HUES6 (cell line): ENCODE measurements around the gene PMVK.

Experiments
- H3K27ac ChIP-seq: 2 replicates; pipeline ENCODE4 v1.7.0; 2013; ENCODE audit warnings: low read depth, mild to moderate bottlenecking, low read length, inconsistent platforms
- H3K27me3 ChIP-seq: 2 replicates; pipeline ENCODE4 v1.6.1; 2013; ENCODE audit warnings: low read length; ENCODE audit not compliant: control insufficient read depth, insufficient read depth
- H3K36me3 ChIP-seq: 2 replicates; pipeline ENCODE4 v1.6.1; 2013; ENCODE audit warnings: low read length; ENCODE audit not compliant: control insufficient read depth, insufficient read depth
- H3K4me1 ChIP-seq: 2 replicates; pipeline ENCODE4 v1.6.1; 2013; ENCODE audit warnings: low read length; ENCODE audit not compliant: control insufficient read depth, insufficient read depth
- H3K4me3 ChIP-seq: 2 replicates; pipeline ENCODE4 v1.5.1; 2013; ENCODE audit warnings: low read depth, low read length
- H3K9ac ChIP-seq: one replicate; pipeline ENCODE4 v1.6.1; 2013; ENCODE audit warnings: mild to moderate bottlenecking, low read length
- H3K9me3 ChIP-seq: 2 replicates; pipeline ENCODE4 v1.6.1; 2013; ENCODE audit warnings: low read depth, low read length; ENCODE audit not compliant: control insufficient read depth, insufficient read depth

The PMVK gene

GRCh38 chr1:154973344-154974101 is 37.0 kb upstream of the PMVK start:
- H3K4me3 ChIP-seq = peak overlapping the region; percentile 82
- H3K27me3 ChIP-seq = no peaks in the 10 kb centered on the region
- peak overlapping the region; percentile 95 for H3K27ac ChIP-seq
- H3K9ac ChIP-seq = peak overlapping the region; percentile 90
- H3K36me3 ChIP-seq = peaks cover 15% of the 10 kb centered on the region
- peaks cover 28% of the 10 kb centered on the region for H3K4me1 ChIP-seq
- H3K9me3 ChIP-seq = no peaks in the 10 kb centered on the region

- peak overlapping the region; percentile 95 for H3K27ac ChIP-seq
- H3K9ac ChIP-seq = peak overlapping the region; percentile 90
- H3K36me3 ChIP-seq = peaks cover 15% of the 10 kb centered on the region
- peaks cover 29% of the 10 kb centered on the region for H3K4me1 ChIP-seq
- peak overlapping the region; percentile 82 for H3K4me3 ChIP-seq
- H3K9me3 ChIP-seq = no peaks in the 10 kb centered on the region
- H3K27me3 ChIP-seq = no peaks in the 10 kb centered on the region
Measured at GRCh38 chr1:154972517-154973343, 36.2 kb upstream of the PMVK start.

DNA sequence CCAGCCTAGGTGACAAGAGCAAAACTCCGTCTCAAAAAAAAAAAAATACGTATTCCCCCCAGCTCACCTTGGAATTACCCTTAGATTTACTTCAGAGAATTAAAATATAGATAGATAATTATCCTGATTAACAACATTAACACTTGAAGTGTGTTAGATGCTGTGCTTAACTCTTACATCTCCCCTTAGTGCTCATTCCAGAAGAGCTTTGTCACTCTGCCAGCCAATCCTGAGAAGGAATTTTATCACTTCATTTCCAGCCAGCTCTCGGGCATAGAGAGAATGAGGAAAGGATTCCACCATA is 35.6 kb upstream of the PMVK start:
- Histone ChIP-seq H3K9ac (peak overlapping the region; percentile 90), H3K9me3 (no peaks in the 10 kb centered on the region), H3K27me3 (no peaks in the 10 kb centered on the region), H3K27ac (peak overlapping the region; percentile 95), H3K4me1 (peaks cover 29% of the 10 kb centered on the region), H3K4me3 (peak overlapping the region; percentile 82), H3K36me3 (peaks cover 16% of the 10 kb centered on the region)

DNA sequence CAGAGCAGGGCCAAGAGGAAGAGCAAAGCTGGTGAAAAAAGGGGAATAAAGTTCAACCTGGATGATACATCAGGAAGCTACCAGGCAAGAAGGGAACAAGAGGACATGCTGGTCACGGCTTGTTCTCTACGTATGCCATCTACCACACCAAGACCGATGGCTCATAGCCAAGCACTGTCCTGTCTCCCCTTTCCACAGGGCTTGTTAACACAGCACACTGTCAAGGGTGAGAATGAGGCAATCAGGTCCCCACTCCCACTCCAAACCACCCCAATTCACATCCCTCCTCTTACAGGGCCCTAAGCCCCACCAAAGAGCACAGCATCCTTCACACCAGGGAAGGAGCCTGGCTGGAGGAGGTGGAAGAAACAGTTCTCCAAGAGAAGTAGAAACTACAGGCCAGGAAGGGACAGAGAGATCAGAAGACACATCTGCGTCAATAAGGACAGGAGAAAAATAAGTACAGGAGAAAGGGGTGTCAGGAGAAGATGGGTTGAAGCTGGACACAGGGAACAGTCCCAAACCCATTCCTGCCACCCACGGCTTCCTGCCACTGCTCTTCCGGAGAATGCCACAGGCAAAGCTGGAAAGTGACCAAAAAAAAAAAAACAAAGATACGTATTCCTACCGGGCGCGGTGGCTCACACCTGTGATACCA is 35.0 kb upstream of the PMVK start:
- Histone ChIP-seq H3K4me3 (peak overlapping the region; percentile 65), H3K9me3 (no peaks in the 10 kb centered on the region), H3K4me1 (peaks cover 29% of the 10 kb centered on the region), H3K36me3 (peaks cover 23% of the 10 kb centered on the region), H3K27me3 (no peaks in the 10 kb centered on the region), H3K27ac (peak overlapping the region; percentile 95), H3K9ac (peak overlapping the region; percentile 90)

GRCh38 chr1:154970631-154971340 is 34.3 kb upstream of the PMVK start, which contains the start of gene SHC1:
TSS of gene SHC1 (minus strand) at chr1:154970747. CDS start at chr1:154970526, 221 bp downstream.
- Histone ChIP-seq H3K9ac (peak within 1 kb of the TSS; percentile 90), H3K27me3 (no peaks in the 10 kb centered on the region), H3K4me1 (peaks cover 23% of the 10 kb centered on the region), H3K9me3 (no peaks in the 10 kb centered on the region), H3K27ac (peak within 1 kb of the TSS; percentile 95), H3K36me3 (peaks cover 30% of the 10 kb centered on the region), H3K4me3 (peak within 1 kb of the TSS; percentile 65)

DNA sequence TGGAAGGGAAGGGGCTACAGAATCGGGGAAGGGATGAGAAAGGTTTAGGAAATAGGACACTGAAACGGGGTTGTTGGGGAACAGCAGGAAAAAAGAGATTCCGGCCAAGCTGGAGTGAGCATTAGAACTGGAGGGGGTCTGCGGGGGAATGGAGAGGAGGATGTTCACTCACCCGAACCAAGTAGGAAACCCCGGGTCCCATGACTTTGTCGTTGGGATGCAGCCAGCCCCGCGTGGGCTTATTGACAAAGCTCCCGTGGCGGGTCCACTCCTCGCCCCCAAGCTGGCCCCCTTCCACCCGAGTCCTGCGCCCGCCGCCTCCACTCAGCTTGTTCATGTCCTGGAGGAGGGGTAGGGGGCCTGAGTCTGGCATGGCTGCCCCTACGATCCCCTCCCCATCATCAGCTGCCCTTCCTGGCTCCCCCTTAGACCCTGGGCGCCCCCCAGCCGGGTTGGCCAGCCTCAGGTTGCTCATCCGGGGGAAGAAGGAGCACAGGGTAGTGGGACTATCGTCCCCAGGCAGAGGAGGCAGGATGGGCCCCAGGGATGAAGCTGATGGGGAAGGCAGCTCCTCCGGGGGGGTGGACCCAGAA is 33.4 kb upstream of the PMVK start:
- H3K4me3 ChIP-seq = peak overlapping the region; percentile 65
- H3K9ac ChIP-seq = peak overlapping the region; percentile 90
- H3K36me3 ChIP-seq = peaks cover 37% of the 10 kb centered on the region
- H3K9me3 ChIP-seq = no peaks in the 10 kb centered on the region
- H3K4me1 ChIP-seq = peaks cover 23% of the 10 kb centered on the region
- peak overlapping the region; percentile 95 for H3K27ac ChIP-seq
- no peaks in the 10 kb centered on the region for H3K27me3 ChIP-seq

- H3K9me3 ChIP-seq = no peaks in the 10 kb centered on the region
- H3K27ac ChIP-seq = no peak overlapping the region
- H3K9ac ChIP-seq = peak overlapping the region; percentile 90
- peak overlapping the region; percentile 65 for H3K4me3 ChIP-seq
- H3K36me3 ChIP-seq = peaks cover 45% of the 10 kb centered on the region
- H3K4me1 ChIP-seq = peaks cover 23% of the 10 kb centered on the region
- H3K27me3 ChIP-seq = no peaks in the 10 kb centered on the region
Measured at GRCh38 chr1:154969246-154969645, 32.7 kb upstream of the PMVK start.

DNA sequence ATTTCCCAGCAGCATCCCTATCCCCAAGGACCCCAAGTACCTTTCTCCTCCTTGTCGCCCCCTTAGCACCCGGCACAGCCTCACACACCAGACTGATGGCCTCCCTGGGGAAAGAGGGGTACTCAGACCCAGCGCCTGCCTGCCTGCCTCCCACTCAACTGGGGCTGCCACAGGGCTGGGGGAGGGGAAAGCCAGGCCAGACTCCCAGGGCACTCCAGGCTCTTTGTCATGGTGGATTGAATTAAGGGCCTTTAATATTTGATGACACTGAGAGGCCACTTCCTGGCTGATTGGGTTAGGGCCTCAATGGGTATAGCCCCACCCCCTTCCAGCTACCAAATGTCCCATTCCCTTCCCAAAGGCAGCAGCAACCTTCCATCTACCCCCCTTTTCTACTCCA is 32.2 kb upstream of the PMVK start:
- H3K4me3 ChIP-seq = peak overlapping the region; percentile 65

GRCh38 chr1:154967331-154967950 is 30.9 kb upstream of the PMVK start:
- H3K9ac ChIP-seq = no peak overlapping the region
- no peak overlapping the region for H3K27ac ChIP-seq
- H3K4me3 ChIP-seq = no peak overlapping the region
- peaks cover 59% of the 10 kb centered on the region for H3K36me3 ChIP-seq
- H3K9me3 ChIP-seq = no peaks in the 10 kb centered on the region
- H3K4me1 ChIP-seq = peaks cover 20% of the 10 kb centered on the region
- no peaks in the 10 kb centered on the region for H3K27me3 ChIP-seq

More for the DNA sequence above, 32.2 kb upstream of the PMVK start:
- H3K27me3 ChIP-seq = no peaks in the 10 kb centered on the region
- H3K9me3 ChIP-seq = no peaks in the 10 kb centered on the region
- peak overlapping the region; percentile 18; the same call in 1 of the 2 replicates for H3K27ac ChIP-seq
- H3K9ac ChIP-seq = peak overlapping the region; percentile 90
- H3K4me1 ChIP-seq = peaks cover 23% of the 10 kb centered on the region
- H3K36me3 ChIP-seq = peaks cover 50% of the 10 kb centered on the region

GRCh38 chr1:154966111-154966510 is 29.6 kb upstream of the PMVK start:
- Histone ChIP-seq H3K9ac (no peak overlapping the region), H3K27me3 (no peaks in the 10 kb centered on the region), H3K4me1 (peaks cover 9% of the 10 kb centered on the region), H3K36me3 (peaks cover 59% of the 10 kb centered on the region), H3K4me3 (no peak overlapping the region), H3K27ac (no peak overlapping the region), H3K9me3 (no peaks in the 10 kb centered on the region)
